Karpas-422 (cell line): Measurements from ENCODE around the gene MRFAP1. TPM values are rescaled to one million over a fixed set of nuclear protein-coding genes. Genes with fewer than 3 reads are reported as not detected.

ENCODE experiments used
- total RNA-seq: library from RNA; depleted of rRNA; stranded (reverse); fragments of >200 nt; shearing (Covaris generic); gene quantifications from 2 replicates; pipeline ENCODE4 v1.2.3, GENCODE V29; 2014; ENCODE audit warnings: low replicate concordance; rRNA removed

The MRFAP1 gene
- total RNA-seq, 1 experiment from 2014 or later = 28.8 TPM

Other genes starting within 250 kb of the MRFAP1 start
- gene PPP2R2C, start 168.1 kb upstream of the MRFAP1 start, total RNA-seq = not detected in 2 replicates
- gene MAN2B2, start 65.5 kb upstream of the MRFAP1 start, total RNA-seq = 20.1 and 29.4 TPM in 2 replicates
- not detected in 2 replicates for gene S100P, start 53.2 kb downstream of the MRFAP1 start, total RNA-seq
- 41.9 and 62.3 TPM in 2 replicates for gene MRFAP1L1, start 69.2 kb downstream of the MRFAP1 start, total RNA-seq
- 13.9 and 29.1 TPM in 2 replicates for gene BLOC1S4, start 75.5 kb downstream of the MRFAP1 start, total RNA-seq
- 10.9 and 11.8 TPM in 2 replicates for gene KIAA0232, start 142.0 kb downstream of the MRFAP1 start, total RNA-seq